NCI-H1417 (cell line): ENCODE results near the gene CKB.
"Not testable (repeated sequence)": the region's sequence is repeated elsewhere in the genome, so short reads cannot be mapped to it uniquely, and the experiment has no call there.

Experiments
- DNase-seq, 3 experiments: peaks; one replicate each; lab custom pipeline; 2025; lab: John Stamatoyannopoulos, UW

Gene CKB

DNA sequence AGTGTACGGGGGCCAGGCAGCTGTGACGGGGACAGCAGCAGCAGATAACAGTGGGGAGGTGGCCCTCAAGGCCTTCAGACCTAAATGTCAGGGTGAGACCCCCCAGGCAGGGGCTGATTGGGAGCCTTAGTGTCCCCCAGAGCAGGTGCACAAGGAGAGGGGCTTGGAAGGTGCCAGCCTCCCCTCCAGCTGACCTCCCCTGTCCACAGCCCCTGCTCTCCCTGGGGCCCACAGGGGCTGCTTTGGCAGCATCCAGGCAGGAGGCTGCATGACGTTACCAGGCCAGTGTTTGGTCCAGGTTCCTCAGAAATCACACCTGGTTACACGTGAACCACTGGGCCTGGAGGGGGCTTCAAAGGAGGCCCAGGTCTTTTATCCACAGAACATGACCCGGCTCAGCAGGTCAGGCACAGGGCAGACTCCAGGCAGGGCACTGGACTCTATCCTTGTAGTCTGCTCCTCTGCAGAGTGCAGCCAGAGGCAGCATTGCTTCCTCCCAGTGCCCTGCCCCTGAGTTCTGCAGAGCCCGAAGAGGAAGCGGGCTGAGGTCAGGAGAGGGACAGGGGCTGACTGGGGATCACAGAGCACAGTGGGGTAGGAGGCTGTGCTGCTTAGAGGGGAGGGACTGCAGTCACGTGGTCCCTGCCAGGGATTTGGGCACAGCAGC, 3.8 kb upstream of the CKB start:
- no peak for DNase-seq

DNA sequence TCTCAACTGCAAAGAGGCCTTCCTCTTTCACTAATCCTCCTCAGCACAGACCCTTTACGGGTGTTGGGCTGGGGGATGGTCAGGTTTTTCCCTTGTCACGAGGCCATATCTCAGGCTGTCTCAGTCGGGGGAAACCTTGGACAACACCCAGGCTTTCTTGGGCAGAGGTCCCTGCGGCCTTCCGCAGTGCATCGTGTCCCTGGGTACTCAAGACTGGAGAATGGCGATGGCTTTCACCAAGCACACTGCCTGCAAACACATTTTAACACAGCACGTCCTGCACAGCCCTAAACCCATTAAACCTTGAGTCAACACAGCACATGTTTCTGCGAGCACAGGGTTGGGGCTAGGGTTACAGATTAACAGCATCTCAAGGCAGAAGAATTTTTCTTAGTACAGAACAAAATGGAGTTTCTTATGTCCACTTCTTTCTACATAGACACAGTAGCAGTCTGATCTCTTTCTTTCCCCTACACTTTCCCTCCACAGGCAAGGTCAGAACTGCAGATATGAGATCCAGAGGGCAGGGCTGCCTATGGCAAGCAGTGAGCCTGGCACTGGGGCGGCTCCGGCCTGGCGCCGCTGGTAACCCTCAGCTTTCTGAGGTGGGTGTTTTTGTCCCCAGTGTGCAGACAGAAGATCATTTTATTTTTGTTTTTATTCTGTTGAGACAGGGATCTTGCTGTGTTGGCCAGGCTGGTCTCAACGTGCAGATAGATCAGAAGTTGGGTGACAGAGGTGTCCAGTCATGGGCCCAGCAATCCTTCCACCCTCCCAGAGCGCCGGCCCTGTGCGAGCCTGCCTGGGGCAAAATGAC, 3.0 kb upstream of the CKB start:
- DNase-seq: not testable (repeated sequence)

DNA sequence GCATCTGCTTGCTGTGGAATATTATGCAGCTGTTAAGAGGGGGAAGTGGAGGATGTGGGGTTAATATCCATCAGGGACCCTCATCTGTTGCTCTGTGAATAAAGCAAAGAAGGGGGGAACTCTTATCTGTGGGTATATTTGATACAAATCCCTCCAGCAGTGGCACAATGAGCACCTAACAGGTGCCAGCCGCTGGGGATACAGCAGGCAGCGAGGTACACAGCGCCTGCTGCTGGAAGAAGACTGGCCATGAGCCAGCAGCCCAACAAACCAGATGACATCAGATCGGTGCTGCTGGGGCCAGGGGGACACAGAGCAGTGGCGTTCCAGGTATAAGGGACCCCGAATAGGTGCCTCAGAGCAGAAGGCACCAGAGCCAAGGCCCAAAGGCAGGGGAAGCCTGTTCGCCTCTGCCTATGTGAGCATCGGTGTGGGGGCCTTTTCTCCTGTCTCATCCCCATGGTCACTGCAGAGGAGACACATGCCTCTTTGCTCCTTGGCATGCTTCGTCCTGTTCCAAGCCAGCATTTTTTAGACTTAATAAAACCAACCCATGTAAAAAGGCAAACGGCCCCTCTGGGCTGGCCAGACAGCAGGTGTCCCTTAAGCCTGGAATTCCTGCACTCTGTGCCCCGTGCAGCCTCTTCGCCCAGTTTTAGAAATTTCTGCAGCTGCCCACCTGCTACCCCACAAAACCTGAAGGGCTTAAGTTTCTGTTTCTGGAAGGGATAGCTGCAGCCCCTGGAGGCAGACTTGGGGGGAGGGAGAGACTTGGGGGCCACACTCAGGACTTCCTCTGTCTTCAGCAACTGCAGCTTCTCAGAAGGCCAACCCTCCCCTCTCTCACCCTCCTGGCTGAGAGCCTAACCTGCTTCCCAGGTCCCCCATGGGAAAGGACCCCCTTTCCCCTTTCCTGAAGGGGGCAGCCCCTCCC, 1.6 kb upstream of the CKB start:
- no peak for DNase-seq

DNA sequence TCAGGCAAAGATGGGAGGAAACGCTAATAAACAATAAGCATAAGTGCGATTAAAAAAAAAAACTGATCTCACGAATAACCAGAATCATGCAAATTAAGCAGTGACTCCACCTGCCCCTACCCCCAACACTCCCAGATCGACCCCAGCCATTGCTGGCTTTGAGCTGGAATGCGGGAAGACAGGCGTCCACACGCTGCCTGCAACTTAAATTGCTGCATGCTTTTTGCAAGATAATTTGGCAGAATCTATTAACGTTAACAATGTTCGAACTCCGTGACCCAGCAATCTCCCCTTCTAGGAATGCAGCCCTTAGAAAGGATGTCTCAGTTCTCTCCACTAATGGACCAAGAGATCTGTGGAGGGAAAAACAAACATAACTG, 935 bp upstream of the CKB start:
- no peak for DNase-seq

DNA sequence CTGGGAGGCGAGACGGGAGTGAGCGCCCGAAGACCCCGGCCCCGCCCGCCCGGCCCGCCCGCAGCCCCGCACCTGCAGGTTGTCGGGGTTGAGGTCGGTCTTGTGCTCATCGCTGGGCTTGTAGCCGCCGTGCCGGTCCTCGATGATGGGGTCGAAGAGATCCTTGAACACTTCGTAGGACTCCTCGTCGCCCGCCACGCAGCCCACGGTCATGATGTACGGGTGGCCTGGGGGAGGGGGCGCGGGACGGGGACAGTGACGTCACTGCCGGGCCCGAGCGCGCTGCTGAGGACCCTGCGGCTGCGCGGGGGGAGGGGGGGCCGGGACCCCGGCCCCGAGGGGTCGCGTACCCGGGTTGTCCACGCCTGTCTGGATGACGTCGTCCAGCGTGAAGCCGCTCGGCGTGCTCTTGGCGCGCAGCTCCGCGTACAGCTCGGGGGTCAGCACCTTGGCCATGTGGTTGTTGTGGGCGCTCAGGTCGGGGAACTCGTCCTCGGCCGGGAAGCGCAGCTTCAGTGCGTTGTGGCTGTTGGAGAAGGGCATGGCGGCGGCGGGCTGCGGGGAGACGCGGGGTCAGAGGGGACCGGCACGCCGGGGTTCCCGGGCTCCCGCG, 573 bp downstream of the CKB start:
- DNase-seq: peak; percentile 36 to 80 (median 75)

DNA sequence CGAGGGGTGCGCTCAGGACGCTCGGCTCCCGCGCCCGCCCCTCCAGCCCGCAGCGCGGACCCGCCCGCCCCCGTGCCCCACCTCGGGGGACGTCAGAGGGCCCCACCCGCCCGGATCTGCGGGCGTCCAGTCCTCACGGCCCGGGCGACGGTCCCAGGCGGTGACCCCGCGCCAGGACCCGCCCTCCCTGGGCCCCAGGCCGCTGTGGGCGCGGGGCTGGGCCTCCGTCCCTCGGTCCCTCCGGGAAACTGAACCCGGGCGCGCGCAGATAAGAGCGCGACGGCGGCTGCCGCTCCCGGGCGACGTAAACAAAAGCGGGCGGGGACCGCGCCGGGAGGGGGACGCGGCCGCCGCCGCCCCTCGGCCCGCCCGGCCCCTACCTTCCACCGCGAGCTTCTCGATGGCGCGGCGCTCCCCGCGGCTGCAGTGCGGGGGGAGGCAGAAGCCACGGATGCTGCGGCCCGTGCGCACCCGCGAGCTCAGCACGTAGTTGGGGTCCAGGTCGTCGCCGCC, 1.1 kb downstream of the CKB start:
- peak; percentile 44 to 75 (median 69) for DNase-seq

DNA sequence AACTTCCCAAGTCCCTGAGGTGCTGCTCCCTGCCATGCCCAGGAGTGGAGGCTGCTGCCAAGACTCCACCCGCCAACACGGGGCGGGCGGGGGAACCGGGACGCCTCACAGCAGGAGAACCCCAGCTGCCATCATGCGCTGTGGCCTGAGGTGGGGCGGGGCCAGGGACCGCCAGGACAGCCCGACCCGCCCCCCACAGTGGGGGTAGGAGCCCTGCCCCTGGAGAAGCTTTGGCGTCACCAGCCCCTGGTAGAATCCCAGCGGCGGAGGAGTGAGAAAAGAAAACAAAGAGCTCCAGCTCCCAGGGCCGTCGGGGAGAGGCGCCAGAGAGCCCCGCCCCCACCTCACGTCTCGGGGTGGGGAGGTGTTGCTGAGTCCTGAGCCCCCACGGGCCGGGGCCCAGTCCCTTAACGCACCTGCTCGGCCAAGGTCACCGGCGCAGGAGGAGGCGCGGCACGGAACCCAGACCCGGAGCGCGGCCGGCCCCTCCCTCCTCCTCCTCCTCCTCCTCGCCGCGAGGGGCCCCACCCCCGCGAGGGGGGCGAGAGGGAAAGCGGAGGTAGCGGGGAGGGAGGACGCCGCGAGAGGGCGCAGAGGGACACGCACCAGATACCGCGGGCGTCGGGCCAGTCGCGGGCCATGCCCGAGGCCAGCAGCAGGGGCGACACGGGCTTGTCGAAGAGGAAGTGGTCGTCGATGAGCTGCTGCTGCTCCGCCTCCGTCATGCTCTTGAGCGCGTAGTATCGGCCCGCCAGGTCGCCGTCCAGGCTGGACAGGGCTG, 1.8 kb downstream of the CKB start:
- peak; percentile 59 to 96 (median 94) for DNase-seq

DNA sequence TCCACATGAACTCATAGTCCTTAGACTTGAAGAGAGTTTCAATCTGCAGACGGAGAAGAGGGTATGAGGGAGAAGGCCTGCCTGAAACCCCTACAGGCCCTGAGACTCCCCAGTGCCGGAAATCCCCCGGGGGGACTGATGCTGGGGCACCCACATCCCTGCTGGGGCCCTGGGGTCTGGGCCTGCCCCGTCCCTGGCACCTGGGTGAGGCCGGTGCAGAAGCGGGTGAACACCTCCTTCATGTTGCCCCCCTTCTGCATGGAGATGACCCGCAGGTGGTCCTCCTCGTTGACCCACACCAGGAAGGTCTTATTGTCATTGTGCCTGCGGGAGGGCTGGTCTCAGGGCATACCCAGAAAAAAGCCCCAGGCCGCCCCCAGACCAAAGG, 2.4 kb downstream of the CKB start:
- DNase-seq: no peak

DNA sequence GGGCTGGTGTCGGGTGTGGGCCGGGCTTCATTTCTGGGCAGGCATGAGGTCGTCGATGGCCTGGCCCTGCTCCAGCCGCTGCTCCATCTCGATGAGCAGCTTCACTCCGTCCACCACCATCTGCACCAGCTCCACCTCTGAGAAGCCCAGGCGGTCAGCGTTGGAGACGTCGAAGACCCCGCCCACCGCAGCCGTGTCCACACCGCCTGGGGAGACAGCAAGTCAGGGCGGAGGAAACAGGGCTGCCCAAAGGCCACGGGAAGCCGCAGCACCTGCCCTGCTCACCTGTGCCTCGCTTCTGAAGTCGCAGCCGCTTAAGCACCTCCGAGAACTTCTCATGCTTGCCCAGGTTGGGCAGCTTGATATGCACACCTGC, 2.8 kb downstream of the CKB start:
- DNase-seq: peak in 2 of 3 experiments; percentile 78 to 87

DNA sequence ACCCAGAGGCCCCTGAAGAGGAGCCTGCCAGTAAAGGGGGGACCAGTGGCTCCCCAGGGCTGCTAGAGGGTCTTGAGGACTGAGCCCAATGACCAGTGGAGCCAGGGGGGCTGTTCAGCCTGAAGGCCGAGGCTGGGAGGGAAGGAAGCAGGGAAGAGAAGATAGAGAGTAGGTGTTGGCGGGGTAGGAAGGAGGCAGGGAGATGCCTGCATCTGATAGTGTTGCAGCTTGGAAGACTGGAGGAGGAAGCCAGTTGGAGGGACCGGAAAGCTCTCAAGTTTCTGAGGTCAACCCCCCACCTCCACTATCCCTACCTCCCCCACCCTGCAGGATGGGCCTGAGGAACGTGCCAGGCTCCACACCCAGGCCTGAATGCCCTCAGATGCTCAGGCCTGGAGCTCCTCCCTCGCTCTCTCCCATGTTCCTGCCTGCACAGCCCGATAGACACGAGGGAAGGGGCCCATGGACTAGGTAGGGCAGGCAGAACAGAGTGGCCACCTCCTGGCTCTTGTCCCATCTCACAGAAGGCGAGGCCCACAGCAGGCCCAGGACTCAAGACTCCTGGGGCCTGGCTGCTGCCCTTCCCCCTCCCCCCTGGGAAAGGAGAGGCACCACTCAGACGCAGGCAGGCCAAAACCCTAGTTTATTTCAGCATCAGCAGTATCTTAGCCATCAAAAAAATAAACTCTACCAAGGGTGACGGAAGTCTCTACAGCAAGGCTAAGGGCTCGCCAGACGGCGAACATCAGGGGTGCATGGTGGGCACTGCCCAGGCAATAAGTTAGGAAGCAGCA, 3.4 kb downstream of the CKB start:
- DNase-seq: no peak

DNA sequence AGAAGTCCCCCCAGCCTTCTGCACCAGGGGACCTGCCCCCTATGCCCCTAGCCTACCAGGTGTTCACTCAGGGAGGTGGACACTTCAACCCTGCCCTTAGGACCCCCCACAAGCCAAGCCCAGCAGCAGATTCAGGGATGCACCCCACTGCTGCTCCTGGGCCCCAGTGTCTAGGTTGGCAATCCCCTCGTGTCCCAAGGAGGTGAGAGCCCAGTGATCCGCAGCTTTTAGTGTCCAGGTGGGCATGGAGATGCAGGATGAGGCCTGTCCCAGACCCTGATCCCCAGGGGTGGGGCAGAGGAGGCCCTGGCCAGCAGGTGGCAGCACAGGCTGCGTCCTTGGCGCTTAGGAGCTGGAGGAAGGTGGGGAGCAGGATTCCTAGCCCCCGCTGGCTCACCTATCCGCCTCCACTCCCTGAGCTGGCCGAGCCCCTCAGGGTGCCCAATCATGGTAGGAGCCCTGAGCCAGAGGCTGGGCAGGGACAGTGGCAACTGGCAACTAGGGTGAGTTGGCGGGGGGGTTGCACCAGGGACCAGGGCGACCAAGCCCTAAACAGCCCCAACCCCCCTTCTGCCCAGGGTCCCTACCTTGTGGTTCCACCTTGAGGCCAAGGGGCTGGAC, 4.1 kb downstream of the CKB start:
- peak; percentile 52 to 67 (median 54) for DNase-seq

DNA sequence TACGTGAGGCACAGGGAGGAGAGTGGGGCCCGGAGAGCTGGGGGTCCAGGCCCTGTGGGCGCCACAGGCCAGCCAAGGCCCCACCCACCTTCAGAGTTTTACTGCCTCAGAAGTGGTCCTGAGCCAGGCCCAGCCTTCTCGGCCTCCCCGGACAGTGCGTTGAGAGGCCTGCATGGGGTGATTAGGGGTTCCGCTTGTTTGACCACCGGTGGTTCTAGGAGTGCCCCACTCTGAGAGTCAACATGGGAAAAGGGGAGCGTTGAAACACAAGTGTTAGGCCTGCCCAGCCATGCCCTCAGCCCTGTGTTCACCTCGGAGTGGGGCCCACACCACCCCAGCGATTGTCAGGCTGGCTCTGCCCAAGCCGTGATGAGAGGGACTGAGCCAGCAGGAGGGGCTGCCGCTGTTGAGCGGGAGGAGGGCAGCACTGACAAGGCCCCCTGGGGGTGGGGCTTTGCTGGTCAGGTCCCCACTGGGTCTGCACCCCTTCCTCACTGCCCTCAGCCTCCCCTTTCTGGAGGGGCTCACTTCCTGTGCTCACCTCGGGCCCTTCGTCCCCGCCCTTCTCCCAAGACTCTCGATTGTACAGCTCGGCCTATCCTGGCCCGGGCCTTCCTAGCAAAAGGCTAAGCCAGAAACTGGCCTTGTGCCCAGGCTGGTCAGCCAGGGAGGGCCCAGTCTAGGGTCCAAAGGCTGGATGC, 4.8 kb downstream of the CKB start:
- no peak for DNase-seq

DNA sequence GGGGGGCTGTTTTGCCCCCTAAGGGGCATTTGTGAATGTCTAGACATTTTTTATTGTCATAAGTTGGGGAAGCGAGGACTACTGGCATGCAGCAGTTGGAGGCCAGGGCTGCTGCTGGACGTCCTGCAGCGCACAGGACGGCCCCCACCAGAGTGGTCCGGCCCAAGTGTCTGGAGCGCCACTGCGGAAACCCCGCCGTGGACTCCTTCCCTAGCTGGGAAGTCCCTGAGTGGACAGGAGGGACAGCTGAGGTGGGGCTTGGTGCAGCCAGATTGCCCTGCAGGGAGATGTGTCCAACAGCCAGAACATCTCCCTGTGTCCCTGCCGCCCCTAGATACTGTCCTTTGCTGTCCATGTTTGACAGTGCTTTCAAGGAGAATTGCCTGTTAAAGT, 5.5 kb downstream of the CKB start:
- DNase-seq: no peak

DNA sequence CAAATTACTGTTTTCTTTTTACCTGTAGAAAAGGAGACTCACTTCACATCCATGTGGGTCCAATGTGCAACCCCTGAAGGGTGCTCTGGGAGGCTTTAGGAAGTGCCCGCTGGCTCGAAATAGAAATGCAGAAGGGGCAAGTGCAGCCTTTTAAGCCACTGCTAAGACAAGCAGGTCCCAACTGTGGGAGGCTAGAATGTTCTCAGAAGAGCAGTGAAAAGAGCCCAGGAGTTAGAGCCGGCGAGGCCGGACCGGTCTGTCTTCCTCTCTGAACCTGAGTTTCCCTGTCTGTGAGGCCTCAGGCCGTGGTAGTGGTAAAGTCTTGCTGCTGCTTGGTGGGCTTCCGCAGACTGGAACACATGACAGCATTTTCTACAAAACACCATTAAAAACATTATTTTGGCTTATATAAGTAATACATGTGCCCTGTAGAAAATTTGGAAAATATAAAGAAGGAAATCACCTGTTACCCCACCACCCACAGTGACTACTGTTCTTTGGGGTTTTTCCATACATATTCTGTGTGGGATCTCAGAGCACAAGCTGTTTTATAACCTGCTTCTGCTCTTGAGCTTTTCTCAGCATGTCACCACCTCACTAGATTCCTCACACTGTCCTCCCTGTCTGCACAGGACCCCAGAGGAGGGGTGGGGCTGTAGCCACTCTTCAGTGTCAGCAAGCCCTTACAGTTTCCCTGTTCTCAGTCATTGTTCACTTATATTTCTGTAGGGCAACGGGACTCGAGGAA, 6.0 kb downstream of the CKB start:
- no peak for DNase-seq

DNA sequence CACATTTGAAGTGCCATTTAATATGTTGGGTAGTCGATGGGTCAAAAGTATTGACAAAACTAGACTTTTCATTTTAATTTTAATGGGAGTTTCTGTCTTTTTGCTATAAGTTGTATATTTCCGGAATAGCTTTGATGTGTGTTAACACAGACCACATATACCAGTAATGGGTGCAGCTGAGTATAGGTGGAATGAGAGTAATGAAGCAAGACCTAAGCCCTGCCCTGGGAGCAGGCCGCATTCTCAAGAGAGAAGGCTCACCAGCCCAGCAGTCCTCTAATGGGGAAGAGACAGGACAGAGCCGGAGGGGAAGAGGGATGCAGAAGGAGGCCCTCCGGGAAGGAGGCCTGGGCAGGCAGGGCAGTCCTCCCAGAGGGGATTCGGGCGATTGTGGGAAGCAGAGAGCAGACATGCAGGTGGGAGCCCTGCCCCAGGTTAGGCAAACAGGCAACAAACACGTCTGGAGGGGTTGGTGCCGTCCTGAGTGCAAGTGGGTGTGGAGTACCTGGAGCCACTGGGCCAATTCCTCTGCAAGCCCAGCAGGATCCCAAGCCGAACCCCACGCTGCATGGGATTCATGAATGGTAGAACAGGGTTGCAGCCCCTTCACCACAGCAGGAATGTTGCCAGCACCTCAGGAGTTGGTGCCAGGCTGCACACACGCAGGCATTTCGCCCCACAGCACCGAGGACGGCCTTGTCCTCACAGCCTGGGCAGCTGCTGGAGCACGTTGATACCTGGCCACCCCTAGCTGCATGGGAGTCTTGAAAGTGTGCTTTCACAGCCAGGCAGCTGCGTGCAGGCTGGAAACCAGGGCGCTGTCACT, 7.8 kb downstream of the CKB start:
- no peak for DNase-seq

DNA sequence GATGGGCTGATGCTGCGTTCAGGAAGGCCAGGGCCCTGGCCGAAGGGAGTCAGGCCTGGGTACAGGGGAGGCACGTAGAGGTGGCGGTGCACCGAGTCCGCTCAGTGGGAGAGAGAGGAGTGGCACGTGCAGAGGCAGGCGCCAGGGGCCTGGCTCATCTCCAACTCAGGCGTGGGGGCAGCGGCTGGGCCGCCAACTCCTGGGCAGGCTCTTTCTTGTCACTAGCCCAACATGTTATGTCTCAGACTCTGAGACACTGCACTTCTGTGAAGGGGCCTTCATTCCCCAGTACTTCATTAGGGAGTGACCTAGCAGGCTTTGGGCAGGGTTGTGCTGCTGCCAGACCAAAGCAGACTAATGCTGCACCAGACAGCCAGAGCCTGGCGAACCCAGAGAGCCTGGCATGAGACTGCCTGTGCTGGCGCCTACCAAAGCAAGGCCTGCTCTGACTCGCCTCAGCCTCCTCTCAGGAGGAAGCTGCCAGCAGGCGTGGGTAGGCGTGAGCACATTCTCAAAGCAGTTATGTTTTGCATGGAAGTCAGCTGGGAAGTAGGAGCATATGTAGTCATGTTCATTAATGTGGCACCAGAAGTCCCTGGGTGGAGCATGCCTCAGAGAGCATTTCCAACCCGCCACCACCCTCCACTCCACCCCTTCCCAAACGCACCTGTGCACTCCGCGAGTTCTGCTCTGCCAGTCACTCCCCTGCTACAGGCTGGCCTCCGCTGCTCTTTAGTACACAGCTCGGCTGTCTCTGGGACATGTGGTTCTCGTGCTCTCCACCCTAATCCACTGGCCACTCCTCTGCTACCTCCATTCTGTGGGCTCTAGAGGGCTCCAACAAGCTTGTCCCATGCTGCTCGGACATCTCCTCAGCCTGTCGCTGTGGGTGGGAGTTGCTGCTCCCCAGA, 9.7 kb downstream of the CKB start:
- DNase-seq: peak; percentile 27 to 86 (median 68)
